ENCODE results near the gene NACAD. TPM values are rescaled to one million over a fixed set of nuclear protein-coding genes. Genes with fewer than 3 reads are reported as not detected.

Gene NACAD
- total RNA-seq, 4 donors from 2014 or later = 1.1 to 5.3 (median 1.9) TPM

- TF ChIP-seq, protein P1, sequence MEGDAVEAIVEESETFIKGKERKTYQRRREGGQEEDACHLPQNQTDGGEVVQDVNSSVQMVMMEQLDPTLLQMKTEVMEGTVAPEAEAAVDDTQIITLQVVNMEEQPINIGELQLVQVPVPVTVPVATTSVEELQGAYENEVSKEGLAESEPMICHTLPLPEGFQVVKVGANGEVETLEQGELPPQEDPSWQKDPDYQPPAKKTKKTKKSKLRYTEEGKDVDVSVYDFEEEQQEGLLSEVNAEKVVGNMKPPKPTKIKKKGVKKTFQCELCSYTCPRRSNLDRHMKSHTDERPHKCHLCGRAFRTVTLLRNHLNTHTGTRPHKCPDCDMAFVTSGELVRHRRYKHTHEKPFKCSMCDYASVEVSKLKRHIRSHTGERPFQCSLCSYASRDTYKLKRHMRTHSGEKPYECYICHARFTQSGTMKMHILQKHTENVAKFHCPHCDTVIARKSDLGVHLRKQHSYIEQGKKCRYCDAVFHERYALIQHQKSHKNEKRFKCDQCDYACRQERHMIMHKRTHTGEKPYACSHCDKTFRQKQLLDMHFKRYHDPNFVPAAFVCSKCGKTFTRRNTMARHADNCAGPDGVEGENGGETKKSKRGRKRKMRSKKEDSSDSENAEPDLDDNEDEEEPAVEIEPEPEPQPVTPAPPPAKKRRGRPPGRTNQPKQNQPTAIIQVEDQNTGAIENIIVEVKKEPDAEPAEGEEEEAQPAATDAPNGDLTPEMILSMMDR (IDR thresholded peaks at IDR 0.05; ENCODE audit: low read depth) = no peak
Measured at GRCh38 chr7:45071528-45071927, 17.2 kb downstream of the NACAD start.

DNA sequence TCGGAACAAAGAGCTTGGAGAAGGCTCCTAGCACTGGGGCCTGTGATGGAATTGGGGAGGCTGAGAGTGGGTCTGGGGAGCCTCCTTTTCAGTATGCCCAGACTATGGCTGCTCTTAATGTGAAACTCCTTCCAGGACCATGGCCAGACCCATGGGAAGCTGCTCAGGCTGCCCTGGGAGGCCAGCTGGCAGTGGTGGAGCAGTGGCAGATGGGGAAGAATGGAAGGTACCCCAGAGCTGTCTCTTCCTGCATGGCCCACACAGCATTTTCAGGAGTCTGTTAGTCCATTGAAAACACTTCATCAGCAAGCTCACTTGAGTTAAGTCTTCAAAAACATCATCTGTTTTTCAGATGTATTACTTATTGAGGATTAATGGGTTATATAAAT lies 18.5 kb downstream of the NACAD start:
- TF ChIP-seq, protein P1 (IDR thresholded peaks at IDR 0.05; ENCODE audit: low read depth) = no peak

GRCh38 chr7:45069444-45070253 lies 19.1 kb downstream of the NACAD start:
- TF ChIP-seq, protein P1 (IDR thresholded peaks at IDR 0.05; ENCODE audit: low read depth) = no peak

GRCh38 chr7:45068236-45069023 lies 20.3 kb downstream of the NACAD start:
- TF ChIP-seq, protein P1 (IDR thresholded peaks at IDR 0.05; ENCODE audit: low read depth) = no peak

DNA sequence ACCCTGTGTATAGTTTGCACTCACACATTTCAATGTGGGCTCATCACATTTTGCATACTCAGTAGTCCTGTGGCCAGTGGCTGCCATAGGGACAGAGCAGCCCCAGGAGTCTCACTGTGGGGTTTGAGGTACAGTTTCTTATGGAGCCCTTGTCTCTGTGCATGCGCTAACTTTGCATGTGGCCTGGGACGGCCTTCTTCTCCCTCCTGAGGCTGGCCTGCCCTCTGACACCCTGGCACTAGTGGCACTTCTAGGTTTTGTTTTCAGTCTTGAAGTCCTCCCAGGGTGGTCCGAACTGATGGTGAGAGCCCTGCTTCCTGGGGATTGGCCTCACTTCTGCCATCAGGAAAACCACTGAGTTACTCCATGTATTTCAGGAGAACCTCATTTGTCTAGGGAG lies 21.2 kb downstream of the NACAD start:
- TF ChIP-seq, protein P1 (IDR thresholded peaks at IDR 0.05; ENCODE audit: low read depth) = no peak

DNA sequence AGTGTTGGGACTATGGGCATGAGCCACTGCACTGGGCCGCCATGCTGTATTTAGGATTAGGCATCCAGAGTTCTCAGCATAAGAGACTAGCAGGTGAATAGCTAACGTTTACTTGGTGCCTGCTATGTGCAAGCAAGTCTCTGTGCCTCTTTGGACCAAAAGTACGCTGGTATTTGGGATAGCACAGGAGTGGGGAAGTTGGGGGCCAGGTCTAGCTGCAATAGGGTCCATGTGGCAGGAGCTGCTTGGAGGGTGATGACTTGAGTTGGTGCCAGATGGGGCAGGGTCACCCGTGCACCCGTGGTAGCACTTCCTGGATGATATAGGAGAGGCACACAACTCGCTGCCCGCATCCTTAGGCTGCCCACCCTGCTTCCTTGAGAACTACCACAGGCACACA lies 22.4 kb downstream of the NACAD start:
- TF ChIP-seq, protein P1 (IDR thresholded peaks at IDR 0.05; ENCODE audit: low read depth) = no peak
